Measurements from ENCODE around the gene ZNF618. TPM values are rescaled to one million over a fixed set of nuclear protein-coding genes. Genes with fewer than 3 reads are reported as not detected.
A peak's percentile ranks its signal among the peaks of the same experiment; 100 is the strongest.

Gene ZNF618
- total RNA-seq, 1 experiment from 2014 or later = 4.2 TPM

GRCh38 chr9:114078021-114078780 lies 202.1 kb downstream of the ZNF618 start, which contains the start of gene AMBP:
Gene AMBP (minus strand): TSS chr9:114078300. CDS start chr9:114078209, 91 bp downstream.
- Histone ChIP-seq H3K9ac (ENCODE audit: low read length) (no peak within 1 kb of the TSS), H3K9me2 (replicated peaks; ENCODE audit: low read length) (no peaks in the 10 kb centered on the region), H3K27me3 (ENCODE audit: low read length) (no peaks in the 10 kb centered on the region), H3K36me3 (ENCODE audit: low read depth, low read length) (no peaks in the 10 kb centered on the region), H3K4me2 (ENCODE audit: low read length) (no peak within 1 kb of the TSS), H3K27ac (ENCODE audit: low read length) (no peak within 1 kb of the TSS), H3K4me3 (ENCODE audit: low read length) (no peak within 1 kb of the TSS), H3K79me2 (ENCODE audit: low read length) (no peaks in the 10 kb centered on the region), H4K20me1 (ENCODE audit: low read length) (no peaks in the 10 kb centered on the region), H2AFZ (ENCODE audit: low read length) (no peak within 1 kb of the TSS), H3K4me1 (ENCODE audit: insufficient read depth, low read length) (peaks cover 11% of the 10 kb centered on the region), H3K9me3 (ENCODE audit: low read length) (no peaks in the 10 kb centered on the region), H3F3A (ENCODE audit: low read length, unreplicated experiment) (no peaks in the 10 kb centered on the region)
- ChIA-PET CTCF (no interaction called here), POLR2A (ENCODE audit: unreplicated experiment) (no interaction called here)
- BruUV-seq (replicated peaks) = no TSS peak
- no peak for DNase-seq
- intact Hi-C loops (cut with micrococcal nuclease) = no loop called here
- ATAC-seq = no peak
- TF ChIP-seq EZH2 (IDR thresholded peaks at IDR 0.05; ENCODE audit: low read length, unreplicated experiment) (no peak), EZH2phosphoT487 (IDR thresholded peaks at IDR 0.05; ENCODE audit: borderline replicate concordance, low read length) (no peak)
- TF ChIP-seq, protein P1, sequence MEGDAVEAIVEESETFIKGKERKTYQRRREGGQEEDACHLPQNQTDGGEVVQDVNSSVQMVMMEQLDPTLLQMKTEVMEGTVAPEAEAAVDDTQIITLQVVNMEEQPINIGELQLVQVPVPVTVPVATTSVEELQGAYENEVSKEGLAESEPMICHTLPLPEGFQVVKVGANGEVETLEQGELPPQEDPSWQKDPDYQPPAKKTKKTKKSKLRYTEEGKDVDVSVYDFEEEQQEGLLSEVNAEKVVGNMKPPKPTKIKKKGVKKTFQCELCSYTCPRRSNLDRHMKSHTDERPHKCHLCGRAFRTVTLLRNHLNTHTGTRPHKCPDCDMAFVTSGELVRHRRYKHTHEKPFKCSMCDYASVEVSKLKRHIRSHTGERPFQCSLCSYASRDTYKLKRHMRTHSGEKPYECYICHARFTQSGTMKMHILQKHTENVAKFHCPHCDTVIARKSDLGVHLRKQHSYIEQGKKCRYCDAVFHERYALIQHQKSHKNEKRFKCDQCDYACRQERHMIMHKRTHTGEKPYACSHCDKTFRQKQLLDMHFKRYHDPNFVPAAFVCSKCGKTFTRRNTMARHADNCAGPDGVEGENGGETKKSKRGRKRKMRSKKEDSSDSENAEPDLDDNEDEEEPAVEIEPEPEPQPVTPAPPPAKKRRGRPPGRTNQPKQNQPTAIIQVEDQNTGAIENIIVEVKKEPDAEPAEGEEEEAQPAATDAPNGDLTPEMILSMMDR (conservative IDR thresholded peaks at IDR 0.05; ENCODE audit: low read depth, low read length) = no peak

DNA sequence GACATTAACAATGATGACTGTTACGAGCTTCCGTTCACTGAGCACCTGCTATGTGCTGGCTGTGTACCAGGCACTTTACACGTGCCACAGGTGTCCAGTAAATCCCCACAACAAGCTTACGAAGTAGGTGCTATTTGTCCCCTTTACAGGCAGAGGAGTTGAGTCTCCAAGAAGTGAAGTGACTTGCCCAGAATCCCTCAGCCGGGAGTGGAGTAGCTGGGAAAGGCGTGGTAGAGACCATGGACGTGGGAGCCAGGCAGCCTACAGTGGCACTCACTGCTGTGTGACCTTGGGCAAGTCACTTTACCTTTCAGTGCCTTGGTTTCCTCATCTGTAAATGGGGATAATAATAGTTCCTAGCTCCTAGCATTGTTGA lies 202.7 kb downstream of the ZNF618 start:
- intact Hi-C loops (cut with micrococcal nuclease) = no loop called here
- Histone ChIP-seq H3K4me3 (ENCODE audit: low read length) (no peak overlapping the region), H3K9me3 (ENCODE audit: low read length) (no peaks in the 10 kb centered on the region), H2AFZ (ENCODE audit: low read length) (no peak overlapping the region), H3K27ac (ENCODE audit: low read length) (no peak overlapping the region), H3K27me3 (ENCODE audit: low read length) (no peaks in the 10 kb centered on the region), H3K9ac (ENCODE audit: low read length) (no peak overlapping the region), H4K20me1 (ENCODE audit: low read length) (no peaks in the 10 kb centered on the region), H3K9me2 (replicated peaks; ENCODE audit: low read length) (no peaks in the 10 kb centered on the region), H3F3A (ENCODE audit: low read length, unreplicated experiment) (no peaks in the 10 kb centered on the region), H3K79me2 (ENCODE audit: low read length) (no peaks in the 10 kb centered on the region), H3K4me1 (ENCODE audit: insufficient read depth, low read length) (peaks cover 11% of the 10 kb centered on the region), H3K4me2 (ENCODE audit: low read length) (no peak overlapping the region), H3K36me3 (ENCODE audit: low read depth, low read length) (no peaks in the 10 kb centered on the region)
- no peak for DNase-seq
- no TSS peak for BruUV-seq (replicated peaks)
- ChIA-PET POLR2A (ENCODE audit: unreplicated experiment) (no interaction called here), CTCF (no interaction called here)
- no peak for ATAC-seq
- TF ChIP-seq EZH2 (IDR thresholded peaks at IDR 0.05; ENCODE audit: low read length, unreplicated experiment) = no peak
- TF ChIP-seq, protein P1 (conservative IDR thresholded peaks at IDR 0.05; ENCODE audit: low read depth, low read length) = no peak
- no peak for TF ChIP-seq EZH2phosphoT487 (IDR thresholded peaks at IDR 0.05; ENCODE audit: borderline replicate concordance, low read length)

- H3F3A ChIP-seq (ENCODE audit: low read length, unreplicated experiment) = no peaks in the 10 kb centered on the region
- no peaks in the 10 kb centered on the region for H3K36me3 ChIP-seq (ENCODE audit: low read depth, low read length)
- ChIA-PET CTCF (no interaction called here), POLR2A (ENCODE audit: unreplicated experiment) (no interaction called here)
- peak overlapping the region; percentile 49; the same call in 1 of the 2 replicates for H3K4me2 ChIP-seq (ENCODE audit: low read length)
- no peaks in the 10 kb centered on the region for H4K20me1 ChIP-seq (ENCODE audit: low read length)
- H2AFZ ChIP-seq (ENCODE audit: low read length) = no peak overlapping the region
- no peak overlapping the region for H3K4me3 ChIP-seq (ENCODE audit: low read length)
- H3K27me3 ChIP-seq (ENCODE audit: low read length) = no peaks in the 10 kb centered on the region
- TF ChIP-seq EZH2phosphoT487 (IDR thresholded peaks at IDR 0.05; ENCODE audit: borderline replicate concordance, low read length) (no peak), EZH2 (IDR thresholded peaks at IDR 0.05; ENCODE audit: low read length, unreplicated experiment) (no peak)
- TF ChIP-seq, protein P1 (conservative IDR thresholded peaks at IDR 0.05; ENCODE audit: low read depth, low read length) = no peak
- no peaks in the 10 kb centered on the region for H3K9me2 ChIP-seq (replicated peaks; ENCODE audit: low read length)
- H3K79me2 ChIP-seq (ENCODE audit: low read length) = no peaks in the 10 kb centered on the region
- H3K9ac ChIP-seq (ENCODE audit: low read length) = no peak overlapping the region
- H3K9me3 ChIP-seq (ENCODE audit: low read length) = no peaks in the 10 kb centered on the region
- intact Hi-C loops (cut with micrococcal nuclease) = no loop called here
- no TSS peak for BruUV-seq (replicated peaks)
- peaks cover 11% of the 10 kb centered on the region for H3K4me1 ChIP-seq (ENCODE audit: insufficient read depth, low read length)
- ATAC-seq (peak; percentile 35), DNase-seq (peak; percentile 10)
- no peak overlapping the region for H3K27ac ChIP-seq (ENCODE audit: low read length)
Measured at GRCh38 chr9:114080195-114080772, 204.2 kb downstream of the ZNF618 start.

All from PC-3 (cell line).